ENCODE measurements around the gene WIZ. TPM values are rescaled to one million over a fixed set of nuclear protein-coding genes. Genes with fewer than 3 reads are reported as not detected.

WIZ gene
- total and polyA plus RNA-seq, 10 of the 15 experiments (the other 5 are each of a cell fraction or from before 2014, with no cell fraction given) = 0.10 to 26.7 (median 2.7) TPM

GRCh38 chr19:15441317-15441716 is 8.4 kb downstream of the WIZ start:
- no peak overlapping the region for H2AFZ ChIP-seq (ENCODE audit: control insufficient read depth, low read depth, low read length)
- no peak overlapping the region for H3K9ac ChIP-seq (ENCODE audit: control insufficient read depth, insufficient read depth, low read length)
- RAD21 ChIA-PET (ENCODE audit: unreplicated experiment) = interaction anchor here (1.6 kb wide), 1 partner anchor 26 kb away, joined by 3 read pairs; no protein-coding TSS in a partner anchor
- H3K4me2 ChIP-seq (ENCODE audit: control insufficient read depth, insufficient read depth) = no peak overlapping the region
- no peak overlapping the region for H3K27ac ChIP-seq (ENCODE audit: control insufficient read depth, insufficient read depth)
- no peaks in the 10 kb centered on the region for H3K27me3 ChIP-seq (replicated peaks in 1 of 2; ENCODE audit: control insufficient read depth in 2 of 2, insufficient read depth in 2 of 2, low read length in 1 of 2)
- ATAC-seq (peak; percentile 79), DNase-seq (ENCODE audit: low read depth, low spot score) (no peak), FAIRE-seq (no peak)
- intact Hi-C loops (cut with micrococcal nuclease; ENCODE audit: unreplicated experiment) (no loop called here), in situ Hi-C loops (cut with MboI) (no loop called here)
- POLR2A ChIA-PET = no interaction called here
- no peak overlapping the region for H3K4me3 ChIP-seq
- CTCF ChIA-PET = interaction anchor here (0.6 kb wide), 1 partner anchor 887 kb away, joined by 6 read pairs; no protein-coding TSS in a partner anchor
- H3K9me3 ChIP-seq (replicated peaks; ENCODE audit: control insufficient read depth, insufficient read depth, low read length) = no peaks in the 10 kb centered on the region
- no peaks in the 10 kb centered on the region; the same call in 1 of the 2 replicates for H4K20me1 ChIP-seq (ENCODE audit: control insufficient read depth, insufficient read depth)
- SMC1A ChIA-PET (ENCODE audit: uncharacterized antibody, unreplicated experiment) = no interaction called here
- no peaks in the 10 kb centered on the region; the same call in 1 of the 2 replicates for H3K4me1 ChIP-seq (ENCODE audit: control insufficient read depth, insufficient read depth, low read length)
- H3K79me2 ChIP-seq (ENCODE audit: control insufficient read depth, insufficient read depth, low read length) = no peaks in the 10 kb centered on the region
- BruUV-seq (replicated peaks) = no TSS peak
- WGBS (ENCODE audit: insufficient coverage, insufficient replicate concordance, low lambda C conversion rate, missing lambda C conversion rate) = 2% methylated on average over 3 of the region's 3 CpGs
- no peak for TF ChIP-seq REST (IDR thresholded peaks at IDR 0.05; ENCODE audit: low read depth, low read length)
- TF ChIP-seq FOXM1 (IDR thresholded peaks at IDR 0.05; ENCODE audit: low read depth, low read length) = no peak
- TF ChIP-seq PKNOX1 (IDR thresholded peaks at IDR 0.05) = 0 out of 2 replicates have a peak, but pooled peaks have one; percentile 37
- TF ChIP-seq RUNX3 (IDR thresholded peaks at IDR 0.05; ENCODE audit: low read length) = peak; percentile 12; the same call in 1 of the 2 replicates
- TF ChIP-seq ZZZ3 (IDR thresholded peaks at IDR 0.05; ENCODE audit: control insufficient read depth, insufficient read length, low read depth) = no peak
- TF ChIP-seq TBL1XR1 (IDR thresholded peaks at IDR 0.05; ENCODE audit: low read depth, low read length) = no peak
- TF ChIP-seq MXI1 (IDR thresholded peaks at IDR 0.05; ENCODE audit: low read depth, low read length) = no peak
- TF ChIP-seq CHD4 (IDR thresholded peaks at IDR 0.05) = no peak
- no peaks in the 10 kb centered on the region for H3K36me3 ChIP-seq (ENCODE audit: control insufficient read depth in 2 of 2, insufficient read depth in 2 of 2, low read length in 1 of 2)
